PC-3 (cell line): Measurements from ENCODE around the gene HINT3.

Experiments
- EZH2phosphoT487 ChIP-seq: fragments of 300-600 bp; sonication (generic); IDR thresholded peaks from 2 replicates; pipeline ENCODE4 v1.6.1; 2018; ENCODE audit warnings: mild to moderate bottlenecking, antibody characterized with exemption, low read length, borderline replicate concordance
- TF ChIP-seq, protein P1 (sequence below): fragments of 300-600 bp; sonication (generic); conservative IDR thresholded peaks from 2 replicates; pipeline ENCODE4 v1.5.1; 2017; ENCODE audit warnings: antibody characterized with exemption, low read depth, mild to moderate bottlenecking, low read length

DNA sequence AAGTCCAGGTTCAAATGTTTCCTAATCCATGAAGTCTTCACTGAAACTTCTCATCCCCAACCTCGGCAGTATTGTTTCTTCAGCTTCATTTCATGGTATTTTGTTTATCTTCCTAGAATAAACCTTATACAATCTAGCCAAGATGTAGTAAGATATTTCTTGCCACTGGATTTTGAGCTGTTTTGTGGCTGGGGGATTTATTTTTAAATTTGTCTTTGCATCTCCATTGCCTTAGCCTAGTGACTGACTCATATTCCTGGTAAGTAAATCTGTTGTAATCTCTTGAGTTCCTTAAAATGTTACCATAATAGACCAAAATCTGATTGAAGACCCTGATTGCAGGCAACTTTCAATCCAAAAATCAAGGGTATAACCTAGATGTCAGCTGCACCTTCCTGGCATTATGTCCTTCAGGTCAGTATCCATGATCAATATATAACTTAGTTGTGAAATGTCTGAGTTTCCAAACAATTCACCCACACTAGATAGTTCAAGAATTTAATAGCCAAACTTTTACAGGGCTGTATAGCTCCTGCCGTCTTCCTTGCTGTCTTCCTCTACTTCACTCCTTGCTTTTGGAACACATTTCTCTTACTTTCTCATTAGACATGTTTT lies 25.1 kb downstream of the HINT3 start:
- TF ChIP-seq, protein P1, sequence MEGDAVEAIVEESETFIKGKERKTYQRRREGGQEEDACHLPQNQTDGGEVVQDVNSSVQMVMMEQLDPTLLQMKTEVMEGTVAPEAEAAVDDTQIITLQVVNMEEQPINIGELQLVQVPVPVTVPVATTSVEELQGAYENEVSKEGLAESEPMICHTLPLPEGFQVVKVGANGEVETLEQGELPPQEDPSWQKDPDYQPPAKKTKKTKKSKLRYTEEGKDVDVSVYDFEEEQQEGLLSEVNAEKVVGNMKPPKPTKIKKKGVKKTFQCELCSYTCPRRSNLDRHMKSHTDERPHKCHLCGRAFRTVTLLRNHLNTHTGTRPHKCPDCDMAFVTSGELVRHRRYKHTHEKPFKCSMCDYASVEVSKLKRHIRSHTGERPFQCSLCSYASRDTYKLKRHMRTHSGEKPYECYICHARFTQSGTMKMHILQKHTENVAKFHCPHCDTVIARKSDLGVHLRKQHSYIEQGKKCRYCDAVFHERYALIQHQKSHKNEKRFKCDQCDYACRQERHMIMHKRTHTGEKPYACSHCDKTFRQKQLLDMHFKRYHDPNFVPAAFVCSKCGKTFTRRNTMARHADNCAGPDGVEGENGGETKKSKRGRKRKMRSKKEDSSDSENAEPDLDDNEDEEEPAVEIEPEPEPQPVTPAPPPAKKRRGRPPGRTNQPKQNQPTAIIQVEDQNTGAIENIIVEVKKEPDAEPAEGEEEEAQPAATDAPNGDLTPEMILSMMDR: no peak
- TF ChIP-seq EZH2phosphoT487: no peak
